Neural crest cell (in vitro differentiated cells): Measurements from ENCODE around the gene S100A4. TPM values are rescaled to one million over a fixed set of nuclear protein-coding genes. Genes with fewer than 3 reads are reported as not detected.
"Not testable (repeated sequence)": the region's sequence is repeated elsewhere in the genome, so short reads cannot be mapped to it uniquely, and the experiment has no call there.

Source experiments
- DNase-seq: peaks from one replicate; pipeline ENCODE4 v3.0.0; 2021; ENCODE audit warnings: low read depth, mixed read lengths, low spot score
- H3K27ac Mint-ChIP-seq: one replicate; pipeline ENCODE4 v1.8.0; 2021; ENCODE audit warnings: mild to moderate bottlenecking, mixed read lengths; ENCODE audit not compliant: unreplicated experiment
- H3K27me3 Mint-ChIP-seq: 2 replicates; pipeline ENCODE4 v1.8.0; 2021; ENCODE audit warnings: low read depth, mild to moderate bottlenecking, mixed read lengths
- H3K36me3 Mint-ChIP-seq: 2 replicates; pipeline ENCODE4 v1.8.0; 2021; ENCODE audit warnings: low read depth, mild to moderate bottlenecking, mixed read lengths
- H3K4me1 Mint-ChIP-seq: 2 replicates; pipeline ENCODE4 v1.8.0; 2021; ENCODE audit warnings: mixed read lengths
- H3K4me3 Mint-ChIP-seq: one replicate; pipeline ENCODE4 v1.8.0; 2021; ENCODE audit warnings: mild to moderate bottlenecking, mixed read lengths
- H3K9me3 Mint-ChIP-seq: 2 replicates; pipeline ENCODE4 v1.8.0; 2021; ENCODE audit warnings: mixed read lengths
- CTCF ChIP-seq: fragments of 200-600 bp; sonication (generic); conservative IDR thresholded peaks from 2 replicates; pipeline ENCODE4 v1.5.0; 2021; ENCODE audit warnings: antibody characterized with exemption, mild to moderate bottlenecking
- total RNA-seq: library from RNA; stranded (reverse); gene quantifications from 2 replicates; pipeline ENCODE4 v1.2.1, GENCODE V29; 2021

Gene S100A4
- total RNA-seq, 1 donor from 2014 or later: 11.7 TPM

- Mint-ChIP-seq H3K27ac (no peak overlapping the region), H3K9me3 (no peaks in the 10 kb centered on the region), H3K4me3 (no peak overlapping the region), H3K4me1 (no peaks in the 10 kb centered on the region), H3K36me3 (no peaks in the 10 kb centered on the region), H3K27me3 (no peaks in the 10 kb centered on the region)
- TF ChIP-seq CTCF: no peak
- no peak for DNase-seq
These were observed 19.5 kb downstream of the S100A4 start for GRCh38 chr1:153526132-153526543.

DNA sequence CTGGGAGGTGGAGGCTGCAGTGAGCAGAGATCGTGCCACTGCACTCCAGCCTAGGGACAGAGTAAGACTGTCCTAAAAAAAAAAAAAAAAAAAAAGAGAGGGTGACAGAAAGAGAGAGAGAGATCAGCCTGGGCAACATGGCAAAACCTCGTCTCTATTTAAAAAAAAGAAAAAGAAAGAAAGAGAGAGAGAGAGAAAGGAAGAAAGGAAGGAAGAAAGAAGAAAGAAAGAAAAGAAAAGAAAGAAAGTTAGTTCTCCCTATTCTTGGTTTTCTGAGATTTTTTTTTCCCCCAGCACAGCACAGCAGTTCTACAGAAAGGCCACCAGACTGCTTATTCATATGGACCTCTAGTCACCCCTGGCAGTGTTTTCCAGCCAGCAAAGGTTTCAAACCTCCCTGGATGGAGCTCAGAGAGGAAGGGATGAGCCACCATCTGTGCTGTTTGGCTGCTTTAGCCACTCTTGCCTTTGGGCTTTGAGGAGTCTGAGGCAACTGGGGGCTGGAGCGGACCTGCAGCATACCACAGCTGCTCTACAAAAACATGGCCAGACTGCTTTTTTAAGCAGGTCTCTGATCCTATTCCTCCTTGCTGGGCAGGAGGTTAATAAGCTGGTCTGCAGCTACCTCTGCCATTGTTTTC is 20.4 kb downstream of the S100A4 start:
- Mint-ChIP-seq H3K27me3 (no peaks in the 10 kb centered on the region), H3K4me3 (no peak overlapping the region), H3K27ac (no peak overlapping the region), H3K4me1 (no peaks in the 10 kb centered on the region), H3K36me3 (no peaks in the 10 kb centered on the region), H3K9me3 (no peaks in the 10 kb centered on the region)
- DNase-seq: no peak
- TF ChIP-seq CTCF: no peak

GRCh38 chr1:153522353-153523048 is 23.1 kb downstream of the S100A4 start:
- not testable (repeated sequence) for H3K9me3 Mint-ChIP-seq, H3K4me1 Mint-ChIP-seq, H3K27me3 Mint-ChIP-seq, H3K27ac Mint-ChIP-seq, DNase-seq, H3K4me3 Mint-ChIP-seq, H3K36me3 Mint-ChIP-seq

DNA sequence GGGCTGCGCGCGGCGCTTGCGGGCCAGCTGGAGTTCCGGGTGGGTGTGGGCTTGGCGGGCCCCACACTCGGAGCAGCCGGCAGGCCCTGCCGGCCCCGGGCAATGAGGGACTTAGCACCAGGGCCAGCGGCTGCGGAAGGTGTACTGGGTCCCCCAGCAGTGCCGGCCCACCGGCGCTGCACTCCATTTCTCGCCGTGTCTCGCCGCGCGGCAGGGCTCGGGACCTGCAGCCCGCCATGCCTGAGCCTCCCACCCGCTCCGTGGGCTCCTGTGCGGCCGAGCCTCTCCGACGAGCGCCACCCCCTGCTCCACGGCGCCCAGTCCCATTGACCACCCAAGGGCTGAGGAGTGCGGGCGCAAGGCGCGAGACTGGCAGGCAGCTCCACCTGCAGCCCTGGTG is 23.8 kb downstream of the S100A4 start:
- H3K36me3 Mint-ChIP-seq, H3K4me3 Mint-ChIP-seq, DNase-seq, H3K27me3 Mint-ChIP-seq, H3K4me1 Mint-ChIP-seq, H3K9me3 Mint-ChIP-seq, H3K27ac Mint-ChIP-seq: not testable (repeated sequence)

DNA sequence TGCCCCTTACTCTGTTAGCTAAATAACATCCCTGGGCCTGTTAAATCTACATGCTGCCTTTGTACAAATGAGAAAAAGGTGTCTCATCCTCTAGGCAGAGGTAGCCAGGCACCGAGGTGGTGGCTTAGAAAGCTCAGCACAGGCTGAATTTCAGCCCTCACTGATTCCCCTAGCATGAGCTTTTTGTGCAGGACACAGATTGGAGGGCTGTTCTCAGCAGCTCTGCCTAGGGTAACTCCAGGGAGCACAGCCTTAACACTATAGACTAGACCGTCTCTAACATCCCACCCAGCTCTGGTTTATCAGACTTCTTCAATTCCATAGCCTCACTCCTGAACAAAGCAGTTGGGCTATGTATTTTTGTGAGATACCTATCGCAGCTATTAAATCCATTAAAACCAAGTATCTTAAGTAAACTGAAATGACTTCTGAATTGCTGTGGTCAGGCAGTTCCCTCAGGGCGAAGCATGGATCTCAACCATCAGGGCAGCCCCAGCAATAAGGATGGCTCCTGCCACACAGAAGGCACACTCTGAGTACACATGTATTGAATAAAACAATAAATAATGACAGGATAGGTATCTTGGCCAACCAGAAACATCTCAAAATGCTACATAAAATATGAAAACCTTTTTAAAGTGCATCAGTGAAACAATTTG is 24.7 kb downstream of the S100A4 start:
- no peak overlapping the region for H3K4me3 Mint-ChIP-seq

GRCh38 chr1:153520137-153520691 is 25.4 kb downstream of the S100A4 start:
- H3K36me3 Mint-ChIP-seq, H3K9me3 Mint-ChIP-seq, H3K27ac Mint-ChIP-seq, H3K4me1 Mint-ChIP-seq, H3K27me3 Mint-ChIP-seq, DNase-seq, H3K4me3 Mint-ChIP-seq: not testable (repeated sequence)

More for the DNA sequence above, 24.7 kb downstream of the S100A4 start:
- no peak overlapping the region for H3K27ac Mint-ChIP-seq
- H3K9me3 Mint-ChIP-seq: no peaks in the 10 kb centered on the region
- H3K4me1 Mint-ChIP-seq: peaks cover 8% of the 10 kb centered on the region
- no peak for TF ChIP-seq CTCF
- no peaks in the 10 kb centered on the region for H3K27me3 Mint-ChIP-seq
- H3K36me3 Mint-ChIP-seq: no peaks in the 10 kb centered on the region
- no peak for DNase-seq

- H3K27me3 Mint-ChIP-seq: no peaks in the 10 kb centered on the region
These were observed 26.4 kb downstream of the S100A4 start for GRCh38 chr1:153519242-153519641.

More at GRCh38 chr1:153519242-153519641, 26.4 kb downstream of the S100A4 start:
- Mint-ChIP-seq H3K4me3 (no peak overlapping the region), H3K27ac (no peak overlapping the region), H3K4me1 (peaks cover 8% of the 10 kb centered on the region), H3K36me3 (no peaks in the 10 kb centered on the region), H3K9me3 (no peaks in the 10 kb centered on the region)
- no peak for DNase-seq
- no peak for TF ChIP-seq CTCF
